ENCODE results near the gene TNS1. TPM values are rescaled to one million over a fixed set of nuclear protein-coding genes. Genes with fewer than 3 reads are reported as not detected.

Gene TNS1
- total RNA-seq, 1 experiment from 2014 or later, result 3.4 TPM

GRCh38 chr2:217936952-217937351 is 65.8 kb downstream of the TNS1 start:
- Histone ChIP-seq H2BK12ac (ENCODE audit: insufficient read length, low read depth, low read length) (no peak overlapping the region), H2BK120ac (ENCODE audit: low read depth, low read length, poor library complexity, severe bottlenecking) (no peak overlapping the region), H3K4ac (ENCODE audit: low read depth, low read length) (no peak overlapping the region), H2BK15ac (ENCODE audit: low read depth, low read length) (no peak overlapping the region), H3K23ac (ENCODE audit: insufficient read length, low read depth, low read length) (no peak overlapping the region), H3K27ac (ENCODE audit: insufficient read length, low read depth, low read length) (no peak overlapping the region), H3K14ac (ENCODE audit: insufficient read depth, low read length) (no peak overlapping the region), H2AFZ (ENCODE audit: low read length) (no peak overlapping the region), H3K9me3 (ENCODE audit: control insufficient read depth, low read depth, low read length) (no peaks in the 10 kb centered on the region), H3K27me3 (ENCODE audit: insufficient read depth, low read length) (no peaks in the 10 kb centered on the region), H3K23me2 (ENCODE audit: insufficient read length, low read depth, low read length, poor library complexity, severe bottlenecking) (no peaks in the 10 kb centered on the region), H3K4me1 (ENCODE audit: insufficient read depth, low read length) (peaks cover 24% of the 10 kb centered on the region; the same call in 1 of the 2 replicates), H3K79me1 (ENCODE audit: insufficient read depth, low read depth, low read length, poor library complexity, severe bottlenecking) (no peaks in the 10 kb centered on the region), H2BK20ac (ENCODE audit: low read depth, low read length, poor library complexity, severe bottlenecking) (no peak overlapping the region), H3K79me2 (ENCODE audit: insufficient read depth, low read length) (no peaks in the 10 kb centered on the region), H2AK5ac (ENCODE audit: insufficient read length, low read length) (no peak overlapping the region), H3T11ph (ENCODE audit: low read length) (no peak overlapping the region), H2BK5ac (ENCODE audit: insufficient read length, low read length) (no peak overlapping the region), H4K91ac (ENCODE audit: insufficient read length, low read depth, low read length) (no peak overlapping the region), H4K20me1 (ENCODE audit: control insufficient read depth, insufficient read depth, insufficient read length) (no peaks in the 10 kb centered on the region), H4K8ac (replicated peaks; ENCODE audit: insufficient read length, low read depth, low read length) (no peak overlapping the region), H4K5ac (ENCODE audit: insufficient read length, low read depth, low read length) (no peak overlapping the region), H3K56ac (ENCODE audit: insufficient read length, low read depth, low read length) (no peak overlapping the region), H3K9ac (ENCODE audit: extremely low read depth, insufficient read length, low read length) (no peak overlapping the region), H3K4me2 (ENCODE audit: insufficient read depth, insufficient read length, low read length) (no peak overlapping the region), H3K18ac (ENCODE audit: insufficient read length, low read depth, low read length) (no peak overlapping the region)
- Mint-ChIP-seq H3K27ac (peak overlapping the region; percentile 17 to 32 (median 17); a peak in 5 of 7 replicates), H3K4me1 (peaks cover 45 to 52% of the 10 kb centered on the region in 2 experiments), H3K36me3 (ENCODE audit: insufficient read depth in 1 of 3, low read depth in 3 of 3) (no peaks in the 10 kb centered on the region), H3K4me3 (no peak overlapping the region), H3K9me3 (no peaks in the 10 kb centered on the region; a peak in 1 of 5 replicates), H3K27me3 (ENCODE audit: low read depth) (peaks cover 1% of the 10 kb centered on the region; the same call in 1 of the 2 replicates)
- no peak for DNase-seq
- no peak for TF ChIP-seq CTCF (conservative IDR thresholded peaks at IDR 0.05)
- WGBS (ENCODE audit: extremely low coverage, insufficient read length, low lambda C conversion rate), result no CpG with 5 or more reads among the region's 10 CpGs
